GM18505 (cell line): ENCODE results near the gene CASK.

Experiments used
- ATAC-seq: cut with Tn5 transposase; IDR thresholded peaks from one replicate; pipeline ENCODE4 v1.9.1; 2021; ENCODE audit not compliant: unreplicated experiment
- POLR2A ChIP-seq: IDR thresholded peaks from 4 replicates; pipeline ENCODE4 v1.6.1; 2011; ENCODE audit warnings: borderline replicate concordance; ENCODE audit not compliant: insufficient read depth, insufficient read length; ENCODE audit errors: extremely low read depth

The CASK gene

GRCh38 chrX:41923211-41923977 is at the start of gene CASK:
CASK (minus strand) TSS chrX:41923554; CDS start chrX:41922988, 566 bp downstream.
- peak; percentile 87 for ATAC-seq
- TF ChIP-seq POLR2A, result no peak

DNA sequence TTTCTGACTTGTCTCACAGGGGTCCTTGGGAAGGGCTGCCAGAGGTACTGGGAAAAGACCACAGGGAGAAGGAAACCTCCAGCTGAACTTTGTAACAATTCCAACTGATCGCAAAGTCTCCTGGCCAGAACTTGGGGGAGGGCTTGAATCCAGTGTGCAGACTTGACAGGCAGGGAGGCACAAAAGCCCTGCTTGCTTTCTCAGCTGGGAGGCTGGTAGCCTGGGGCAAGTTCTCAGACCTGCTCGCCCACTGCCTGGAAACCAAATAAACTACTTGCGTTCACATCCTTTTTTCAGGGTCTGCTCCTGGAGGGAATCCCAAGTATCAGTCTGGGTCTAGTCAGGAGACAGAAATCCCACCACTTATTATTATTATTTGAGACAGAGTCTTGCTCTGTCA is 48.0 kb upstream of the CASK start:
- no peak for ATAC-seq
- no peak for TF ChIP-seq POLR2A

GRCh38 chrX:41970419-41970818 is 47.1 kb upstream of the CASK start:
- ATAC-seq, result no peak

GRCh38 chrX:41963348-41963747 is 40.0 kb upstream of the CASK start:
- no peak for TF ChIP-seq POLR2A
- no peak for ATAC-seq

More at GRCh38 chrX:41970419-41970818, 47.1 kb upstream of the CASK start:
- TF ChIP-seq POLR2A, result no peak

DNA sequence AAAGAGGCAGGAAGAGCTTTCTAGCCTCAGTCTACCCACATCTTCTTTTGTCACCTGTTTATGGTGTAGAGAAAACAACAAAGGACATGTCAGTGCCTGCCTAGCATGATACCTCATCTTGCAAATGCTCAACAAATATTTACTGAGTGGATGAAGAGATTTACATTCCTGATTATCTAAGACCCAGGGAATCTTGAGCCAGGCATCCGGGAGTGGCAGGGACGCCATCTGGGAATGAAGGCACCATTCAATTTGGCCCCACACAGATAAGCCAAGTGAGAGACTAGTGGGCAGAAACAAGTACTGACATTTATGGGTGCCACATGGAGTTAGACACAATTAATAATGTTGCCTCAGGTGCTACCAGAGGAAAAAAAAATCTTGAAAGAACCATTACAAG is 36.8 kb upstream of the CASK start:
- no peak for ATAC-seq
- TF ChIP-seq POLR2A, result no peak

GRCh38 chrX:41958861-41959260 is 35.5 kb upstream of the CASK start:
- no peak for TF ChIP-seq POLR2A
- no peak for ATAC-seq

- ATAC-seq, result no peak
- no peak for TF ChIP-seq POLR2A
Observed at GRCh38 chrX:41956027-41956426, 32.7 kb upstream of the CASK start.

DNA sequence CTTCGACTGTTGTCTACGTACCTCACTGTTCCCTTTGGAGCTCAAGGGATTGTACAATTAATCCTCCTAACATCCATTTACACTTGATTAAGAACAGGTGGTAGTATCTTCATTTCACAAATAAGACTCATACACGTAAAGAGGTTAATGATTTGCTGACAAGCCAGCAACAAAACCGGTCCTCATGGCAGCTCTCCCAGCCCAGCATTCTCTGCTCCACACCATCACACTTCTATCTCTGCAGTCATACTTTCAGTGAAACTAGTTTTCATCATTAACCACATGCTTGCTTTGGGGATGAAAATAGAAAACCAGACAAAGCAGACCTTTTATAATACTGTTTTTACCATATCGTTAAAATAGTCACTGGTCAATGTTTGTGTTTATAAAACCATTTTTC is 28.7 kb upstream of the CASK start:
- no peak for ATAC-seq
- no peak for TF ChIP-seq POLR2A

DNA sequence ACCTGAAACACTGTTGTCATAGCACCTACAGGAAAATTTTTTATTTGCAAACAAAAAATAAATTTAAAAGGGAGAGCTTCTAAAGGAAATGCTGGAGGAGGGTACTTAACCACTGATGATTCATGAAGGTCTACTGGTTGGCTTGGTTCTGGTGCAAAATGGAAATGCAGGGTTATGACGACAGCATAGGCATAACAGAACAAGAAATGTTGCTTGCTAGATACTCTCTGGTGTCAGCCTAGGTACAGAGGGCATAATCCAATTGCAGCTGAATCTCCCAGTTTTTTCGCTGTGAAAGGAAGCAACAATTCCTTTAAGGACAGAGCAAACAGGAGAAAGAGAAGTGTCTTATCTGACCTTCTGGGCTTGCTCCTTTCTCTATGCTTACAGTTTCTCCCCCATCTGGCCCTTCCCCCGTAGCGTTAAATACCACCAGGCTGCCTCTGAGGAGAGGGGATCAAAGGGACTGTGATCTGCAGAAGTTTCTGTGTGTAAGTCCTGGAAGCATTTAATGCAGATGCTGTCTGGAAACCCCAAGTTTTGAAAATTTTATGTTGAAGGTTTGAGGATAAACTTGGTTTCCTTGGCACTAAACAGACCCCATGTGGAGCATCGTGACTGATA is 23.7 kb upstream of the CASK start:
- ATAC-seq, result no peak
- no peak for TF ChIP-seq POLR2A

DNA sequence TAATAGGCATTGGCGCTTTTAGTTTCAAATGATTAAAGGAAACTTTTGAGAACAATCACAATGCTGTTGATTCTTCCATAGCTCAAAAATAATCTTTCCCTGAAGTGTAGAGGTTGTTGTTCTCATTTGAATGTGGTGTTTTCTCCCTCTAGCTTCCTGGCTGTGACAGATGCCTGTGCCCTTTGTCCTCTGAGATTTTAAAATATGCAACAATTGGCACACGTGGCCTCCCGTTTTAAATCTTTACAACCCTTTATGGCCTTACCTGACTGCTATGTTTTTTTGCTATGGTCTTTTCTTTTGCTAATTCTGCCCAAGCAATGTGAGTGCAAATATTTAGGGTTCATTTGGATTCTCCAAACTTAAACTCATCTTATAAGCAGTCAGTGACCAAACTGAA is 22.9 kb upstream of the CASK start:
- ATAC-seq, result no peak
- no peak for TF ChIP-seq POLR2A

DNA sequence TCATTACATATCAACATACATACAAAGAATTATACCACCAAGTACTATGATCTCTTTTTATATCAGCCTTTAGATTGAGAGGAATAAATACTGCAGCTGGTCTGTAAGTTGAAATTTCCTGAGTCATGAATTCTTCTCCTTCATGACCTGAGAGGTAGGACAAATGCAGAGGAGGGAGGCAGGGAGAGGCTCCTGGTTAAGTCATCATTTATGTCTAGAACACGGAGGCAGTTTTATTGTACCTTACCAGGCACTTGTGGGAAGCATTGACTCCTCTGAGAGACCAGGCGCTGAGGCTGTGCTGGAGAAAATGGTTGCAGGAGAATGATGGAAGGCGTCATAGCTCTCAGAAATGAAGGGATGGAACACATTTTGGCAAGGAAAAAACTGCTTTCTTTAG is 12.5 kb upstream of the CASK start:
- ATAC-seq, result no peak
- TF ChIP-seq POLR2A, result no peak

DNA sequence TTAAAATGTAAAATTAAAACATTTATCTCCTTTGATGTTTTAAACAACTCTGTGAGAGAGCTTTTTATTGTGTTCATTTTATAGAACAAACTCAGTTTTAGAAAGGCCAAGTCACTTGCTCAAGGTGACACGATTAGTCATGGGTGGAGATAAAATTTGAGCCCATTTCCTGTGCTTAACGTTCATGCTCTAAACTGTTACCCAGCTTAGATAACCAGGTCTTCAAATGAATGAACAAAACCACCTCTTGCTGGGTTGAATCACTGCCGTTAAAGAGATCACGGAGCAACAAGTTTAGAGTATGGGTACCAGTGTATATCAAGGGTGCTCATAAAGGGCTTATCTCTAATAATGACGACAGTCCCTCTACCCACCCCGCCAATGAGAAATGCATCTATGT is 10.2 kb upstream of the CASK start:
- no peak for TF ChIP-seq POLR2A
- ATAC-seq, result no peak

DNA sequence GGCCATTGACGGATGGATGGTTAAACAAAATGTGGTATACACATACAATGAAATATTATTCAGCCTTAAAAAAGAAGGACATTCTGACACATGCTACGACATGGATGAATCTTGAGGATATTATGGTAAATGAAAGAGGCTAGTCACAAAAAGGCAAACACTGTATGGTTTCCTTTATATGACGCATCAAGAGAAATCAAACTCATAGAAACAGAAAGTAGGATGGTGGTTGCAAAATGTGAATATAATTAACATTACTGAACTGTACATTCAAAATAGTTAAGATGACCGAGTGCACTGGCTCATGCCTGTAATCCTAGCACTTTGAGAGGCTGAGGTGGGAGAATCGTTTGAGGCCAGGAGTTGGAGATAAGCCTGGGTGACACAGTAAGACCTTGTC is 9.5 kb upstream of the CASK start:
- no peak for TF ChIP-seq POLR2A
- no peak for ATAC-seq

- TF ChIP-seq POLR2A, result no peak
- ATAC-seq, result no peak
Observed at GRCh38 chrX:41931591-41931990, 8.2 kb upstream of the CASK start.
